GM10248 (cell line): ENCODE data around the gene HBA1.
A peak's percentile ranks its signal among the peaks of the same experiment; 100 is the strongest.
"Not testable (repeated sequence)": the region's sequence is repeated elsewhere in the genome, so short reads cannot be mapped to it uniquely, and the experiment has no call there.

Experiments
- CTCF ChIA-PET: fragments of 300-600 bp; sonication (Branson Sonifier 250); formaldehyde crosslinking; extraction: SDS; loops from one replicate; lab custom pipeline; 2021; ENCODE audit warnings: antibody characterized with exemption; lab: Yijun Ruan, JAX
- POLR2A ChIA-PET: fragments of 350-650 bp; sonication (Branson Sonifier 250); formaldehyde crosslinking; extraction: SDS; loops from one replicate; lab custom pipeline; 2020; ENCODE audit warnings: antibody characterized with exemption; lab: Yijun Ruan, JAX
- DNase-seq: peaks from one replicate; pipeline ENCODE4 v3.0.0; 2012; ENCODE audit errors: extremely low spot score
- TF ChIP-seq, protein P1 (sequence below): IDR thresholded peaks from 2 replicates; pipeline ENCODE4 v1.5.1; 2012; ENCODE audit warnings: mild to moderate bottlenecking, low read depth; ENCODE audit errors: extremely low read depth, missing control alignments, control extremely low read depth

HBA1 gene

GRCh38 chr16:149024-149660, 27.3 kb upstream of the HBA1 start:
- no peak for DNase-seq

DNA sequence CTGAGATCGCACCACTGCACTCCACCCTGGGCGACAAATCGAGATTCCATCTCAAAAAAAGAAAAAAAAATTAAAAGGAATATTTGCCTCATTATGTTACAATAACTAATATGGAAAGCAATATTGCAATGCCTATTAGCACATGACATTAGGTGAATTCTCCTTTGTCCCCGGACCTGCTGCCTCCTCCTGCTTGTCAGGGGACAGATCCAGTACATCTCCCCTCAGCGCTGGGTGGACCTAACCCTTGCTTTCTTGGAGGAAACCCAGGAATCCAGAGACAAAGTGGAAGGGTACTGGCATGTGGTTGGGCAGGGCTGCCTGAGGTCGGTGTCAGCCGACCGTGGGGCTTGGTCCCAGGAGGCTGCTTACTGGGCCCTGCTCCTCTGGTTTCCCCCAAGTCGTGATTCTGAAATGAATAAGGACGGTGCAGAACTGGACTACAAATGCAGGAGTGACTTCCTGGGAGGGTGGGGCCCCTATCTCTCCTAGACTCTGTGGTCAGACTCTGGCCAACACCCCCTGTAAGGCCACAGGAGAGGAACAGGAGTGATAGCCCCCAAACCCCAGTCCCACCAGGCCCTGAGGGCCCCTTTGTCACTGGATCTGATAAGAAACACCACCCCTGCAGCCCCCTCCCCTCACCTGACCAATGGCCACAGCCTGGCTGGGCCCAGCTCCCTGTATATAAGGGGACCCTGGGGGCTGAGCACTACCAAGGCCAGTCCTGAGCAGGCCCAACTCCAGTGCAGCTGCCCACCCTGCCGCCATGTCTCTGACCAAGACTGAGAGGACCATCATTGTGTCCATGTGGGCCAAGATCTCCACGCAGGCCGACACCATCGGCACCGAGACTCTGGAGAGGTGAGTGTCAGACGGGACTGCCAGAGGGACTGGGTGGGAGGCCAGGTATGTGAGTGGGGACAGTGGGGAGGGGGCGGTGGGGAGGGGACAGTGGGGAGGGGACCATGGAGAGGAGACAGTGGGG, 24.0 kb upstream of the HBA1 start, which contains the start of gene HBZ:
Gene HBZ (plus strand): TSS at position 504 of the 988 bp plus-strand sequence. CDS start 266 bp downstream, at position 770.
- CTCF ChIA-PET, result no interaction called here
- no peak for DNase-seq
- TF ChIP-seq, protein P1, sequence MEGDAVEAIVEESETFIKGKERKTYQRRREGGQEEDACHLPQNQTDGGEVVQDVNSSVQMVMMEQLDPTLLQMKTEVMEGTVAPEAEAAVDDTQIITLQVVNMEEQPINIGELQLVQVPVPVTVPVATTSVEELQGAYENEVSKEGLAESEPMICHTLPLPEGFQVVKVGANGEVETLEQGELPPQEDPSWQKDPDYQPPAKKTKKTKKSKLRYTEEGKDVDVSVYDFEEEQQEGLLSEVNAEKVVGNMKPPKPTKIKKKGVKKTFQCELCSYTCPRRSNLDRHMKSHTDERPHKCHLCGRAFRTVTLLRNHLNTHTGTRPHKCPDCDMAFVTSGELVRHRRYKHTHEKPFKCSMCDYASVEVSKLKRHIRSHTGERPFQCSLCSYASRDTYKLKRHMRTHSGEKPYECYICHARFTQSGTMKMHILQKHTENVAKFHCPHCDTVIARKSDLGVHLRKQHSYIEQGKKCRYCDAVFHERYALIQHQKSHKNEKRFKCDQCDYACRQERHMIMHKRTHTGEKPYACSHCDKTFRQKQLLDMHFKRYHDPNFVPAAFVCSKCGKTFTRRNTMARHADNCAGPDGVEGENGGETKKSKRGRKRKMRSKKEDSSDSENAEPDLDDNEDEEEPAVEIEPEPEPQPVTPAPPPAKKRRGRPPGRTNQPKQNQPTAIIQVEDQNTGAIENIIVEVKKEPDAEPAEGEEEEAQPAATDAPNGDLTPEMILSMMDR, result no peak
- POLR2A ChIA-PET, result no interaction called here

More at GRCh38 chr16:149024-149660, 27.3 kb upstream of the HBA1 start:
- TF ChIP-seq, protein P1, result no peak
- ChIA-PET CTCF (interaction anchor here (1.3 to 2.5 kb wide), 3 partner anchors 31 to 53 kb away, joined by 4 to 9 read pairs (median 7); no protein-coding TSS in a partner anchor), POLR2A (no interaction called here)

DNA sequence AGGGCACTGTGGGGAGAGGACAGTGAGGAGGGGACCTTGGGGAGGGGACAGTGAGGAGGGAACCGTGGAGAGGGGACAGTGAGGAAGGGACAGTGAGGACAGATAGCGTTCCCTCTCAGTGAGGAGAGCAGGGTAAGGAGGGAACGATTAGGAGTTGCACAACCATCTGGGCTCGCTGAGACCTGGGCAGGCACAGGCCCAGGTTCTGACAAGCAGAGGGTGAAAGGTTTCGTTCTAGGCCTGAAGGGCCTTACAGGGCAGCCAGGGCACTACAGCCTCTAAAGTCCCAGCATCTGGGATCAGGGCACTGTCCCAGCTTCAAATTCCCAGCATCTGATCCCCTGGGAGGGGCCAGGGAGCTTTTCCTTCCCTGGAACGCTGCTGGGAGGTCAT, 23.4 kb upstream of the HBA1 start:
- DNase-seq, POLR2A ChIA-PET, CTCF ChIA-PET: not testable (repeated sequence)

GRCh38 chr16:153550-154216, 22.8 kb upstream of the HBA1 start:
- POLR2A ChIA-PET, DNase-seq, CTCF ChIA-PET: not testable (repeated sequence)

GRCh38 chr16:154217-155030, 22.1 kb upstream of the HBA1 start:
- POLR2A ChIA-PET, result no interaction called here
- peak; percentile 77 for DNase-seq
- CTCF ChIA-PET, result no interaction called here
- TF ChIP-seq, protein P1, result no peak

DNA sequence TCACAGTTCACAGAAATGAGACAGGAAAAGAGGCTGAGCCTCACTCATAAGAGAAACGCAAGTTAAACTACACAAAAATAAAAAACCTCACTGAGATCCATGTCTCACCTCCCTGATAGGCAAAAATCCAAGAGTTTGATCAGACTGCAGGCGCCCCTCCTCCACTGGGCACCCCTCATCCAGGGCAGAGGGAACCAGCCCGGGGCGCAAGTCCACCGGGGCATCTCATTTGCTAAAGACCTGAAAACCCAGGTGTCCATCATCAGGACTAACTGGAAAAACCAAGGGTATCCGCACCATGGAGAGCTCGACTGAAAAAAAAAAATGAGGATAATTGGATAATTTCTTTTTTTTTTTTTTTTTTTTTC, 21.5 kb upstream of the HBA1 start:
- ChIA-PET CTCF (no interaction called here), POLR2A (no interaction called here)
- TF ChIP-seq, protein P1, result no peak
- DNase-seq, result no peak

GRCh38 chr16:159136-159849, 17.2 kb upstream of the HBA1 start:
- TF ChIP-seq, protein P1, result no peak
- no peak for DNase-seq
- ChIA-PET CTCF (interaction anchor here (1.0 kb wide), 1 partner anchor 23 kb away, joined by 3 read pairs; no protein-coding TSS in a partner anchor), POLR2A (no interaction called here)

DNA sequence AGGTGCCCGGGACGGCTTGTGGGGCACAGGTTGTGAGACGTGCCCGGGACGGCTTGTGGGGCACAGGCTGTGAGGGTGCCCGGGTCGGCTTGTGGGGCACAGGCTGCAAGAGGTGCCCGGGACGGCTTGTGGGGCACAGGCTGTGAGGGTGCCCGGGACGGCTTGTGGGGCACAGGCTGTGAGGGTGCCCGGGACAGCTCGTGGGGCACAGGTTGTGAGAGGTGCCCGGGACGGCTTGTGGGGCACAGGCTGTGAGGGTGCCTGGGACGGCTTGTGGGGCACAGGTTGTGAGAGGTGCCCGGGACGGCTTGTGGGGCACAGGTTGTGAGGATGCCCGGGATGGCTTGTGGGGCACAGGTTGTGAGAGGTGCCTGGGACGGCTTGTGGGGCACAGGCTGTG, 16.2 kb upstream of the HBA1 start:
- CTCF ChIA-PET, result interaction anchor here (1.0 kb wide), 1 partner anchor 22 kb away, joined by 3 read pairs; no protein-coding TSS in a partner anchor
- DNase-seq, POLR2A ChIA-PET: not testable (repeated sequence)
